Measurements from ENCODE around the gene SPAG4.

SPAG4 gene

GRCh38 chr20:35600176-35600992 is 15.2 kb upstream of the SPAG4 start:
- DNase-seq, result no peak

GRCh38 chr20:35600993-35601973 is 14.3 kb upstream of the SPAG4 start:
- DNase-seq, result peak; percentile 68 to 69

GRCh38 chr20:35601990-35602389 is 13.6 kb upstream of the SPAG4 start:
- DNase-seq, result no peak

- DNase-seq, result no peak
Observed at GRCh38 chr20:35602851-35603495, 12.7 kb upstream of the SPAG4 start.

- DNase-seq, result no peak
Observed at GRCh38 chr20:35603695-35604448, 11.8 kb upstream of the SPAG4 start.

GRCh38 chr20:35604449-35604747 is 11.2 kb upstream of the SPAG4 start:
- no peak for DNase-seq

- no peak for DNase-seq
Observed at GRCh38 chr20:35606127-35606526, 9.5 kb upstream of the SPAG4 start.

- DNase-seq, result no peak
Observed at GRCh38 chr20:35607003-35607735, 8.5 kb upstream of the SPAG4 start.

GRCh38 chr20:35610833-35611427 is 4.7 kb upstream of the SPAG4 start:
- DNase-seq, result no peak

GRCh38 chr20:35611482-35611881 is 4.1 kb upstream of the SPAG4 start:
- DNase-seq, result no peak

GRCh38 chr20:35616465-35617396 is 1.1 kb downstream of the SPAG4 start:
- DNase-seq, result peak in 1 of 2 donors; percentile 54

- DNase-seq, result peak in 1 of 2 donors; percentile 41
Observed at GRCh38 chr20:35617397-35618262, 2.0 kb downstream of the SPAG4 start.

- peak in 1 of 2 donors; percentile 17 for DNase-seq
Observed at GRCh38 chr20:35618263-35619131, 2.9 kb downstream of the SPAG4 start.

GRCh38 chr20:35619196-35620095 is 3.8 kb downstream of the SPAG4 start:
- peak; percentile 73 to 76 for DNase-seq

GRCh38 chr20:35620818-35621559 is 5.4 kb downstream of the SPAG4 start:
- no peak for DNase-seq

- no peak for DNase-seq
Observed at GRCh38 chr20:35621560-35621946, 5.9 kb downstream of the SPAG4 start.

All from stimulated activated CD4-positive, alpha-beta T cell treated with anti-CD3 and anti-CD28 coated beads, Interleukin-2, amount 100 ng/mL, for 48 hours (primary cell).